GM19324 (cell line): ENCODE measurements around the gene IL12RB1.
"Not testable (repeated sequence)": the region's sequence is repeated elsewhere in the genome, so short reads cannot be mapped to it uniquely, and the experiment has no call there.

Experiments used
- ATAC-seq: cut with Tn5 transposase; IDR thresholded peaks from one replicate; pipeline ENCODE4 v1.9.1; 2021; ENCODE audit warnings: mild to moderate bottlenecking, moderate library complexity; ENCODE audit not compliant: unreplicated experiment, low FRiP score

Gene IL12RB1

GRCh38 chr19:18113827-18114226 is 27.1 kb upstream of the IL12RB1 start:
- ATAC-seq, result no peak

DNA sequence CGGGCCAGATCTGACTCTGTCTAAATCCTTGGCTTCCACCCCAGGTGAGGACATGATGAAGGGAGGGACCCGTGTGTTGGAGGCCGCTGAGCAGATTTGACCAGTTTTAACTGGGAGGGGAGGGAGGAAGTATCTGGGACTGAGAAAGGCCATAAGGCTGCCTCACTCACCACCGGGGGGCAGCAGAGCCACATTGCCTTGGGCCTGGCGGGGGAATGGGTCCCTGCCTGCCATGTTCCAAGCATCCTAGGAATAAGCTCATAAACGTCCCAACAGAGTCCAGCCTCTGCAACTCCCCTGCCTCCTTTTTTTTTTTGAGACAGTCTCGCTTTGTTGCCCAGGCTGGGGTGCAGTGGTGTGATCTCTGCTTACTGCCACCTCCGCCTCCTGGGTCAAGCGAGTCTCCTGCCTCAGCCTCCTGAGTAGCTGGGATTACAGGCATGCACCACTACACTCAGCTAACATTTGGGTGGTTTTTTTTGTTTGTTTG is 26.3 kb upstream of the IL12RB1 start:
- no peak for ATAC-seq

GRCh38 chr19:18110609-18111232 is 24.0 kb upstream of the IL12RB1 start:
- no peak for ATAC-seq

GRCh38 chr19:18109733-18110608 is 23.2 kb upstream of the IL12RB1 start:
- peak; percentile 45 for ATAC-seq

DNA sequence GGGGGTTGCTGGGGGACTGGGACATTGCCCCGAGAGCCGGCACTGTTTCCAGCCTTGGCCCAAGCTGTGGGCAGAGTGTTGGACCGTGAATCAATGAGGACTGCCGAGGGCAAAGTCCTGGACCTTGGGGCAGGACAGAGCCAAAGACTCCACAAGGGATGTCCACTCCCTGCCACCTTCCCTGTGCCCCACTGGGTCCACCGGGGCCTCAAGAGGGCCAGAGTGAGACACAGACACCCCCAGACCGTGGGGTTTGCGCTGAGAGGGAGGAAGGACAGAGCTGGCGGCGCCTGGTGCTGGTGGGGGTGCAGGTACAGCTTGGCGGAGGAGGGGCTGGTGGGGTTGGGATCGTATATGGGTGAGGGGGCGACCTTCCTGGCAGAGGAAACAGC is 22.6 kb upstream of the IL12RB1 start:
- peak; percentile 3 for ATAC-seq

- no peak for ATAC-seq
Measured at GRCh38 chr19:18108897-18109296, 22.2 kb upstream of the IL12RB1 start.

DNA sequence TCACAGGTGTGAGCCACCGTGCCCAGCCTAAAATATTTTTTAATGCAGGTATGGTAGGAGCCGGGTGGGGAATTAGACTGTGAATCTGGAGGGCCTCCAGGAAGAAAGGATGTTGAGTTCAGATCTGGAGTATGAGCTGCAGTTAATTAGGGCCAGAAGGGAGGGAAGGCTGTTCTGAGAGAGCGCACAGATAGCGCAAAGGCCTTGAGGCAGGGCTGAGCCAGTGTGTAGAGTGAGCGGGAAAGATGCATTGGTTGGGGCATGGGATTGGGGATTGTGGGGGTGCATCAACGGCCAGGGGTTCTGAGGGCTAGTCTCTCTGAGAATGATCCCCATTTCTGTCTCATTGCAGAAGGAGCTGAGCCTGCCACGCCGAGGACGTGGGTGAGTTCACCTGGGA is 20.5 kb upstream of the IL12RB1 start:
- ATAC-seq, result no peak

DNA sequence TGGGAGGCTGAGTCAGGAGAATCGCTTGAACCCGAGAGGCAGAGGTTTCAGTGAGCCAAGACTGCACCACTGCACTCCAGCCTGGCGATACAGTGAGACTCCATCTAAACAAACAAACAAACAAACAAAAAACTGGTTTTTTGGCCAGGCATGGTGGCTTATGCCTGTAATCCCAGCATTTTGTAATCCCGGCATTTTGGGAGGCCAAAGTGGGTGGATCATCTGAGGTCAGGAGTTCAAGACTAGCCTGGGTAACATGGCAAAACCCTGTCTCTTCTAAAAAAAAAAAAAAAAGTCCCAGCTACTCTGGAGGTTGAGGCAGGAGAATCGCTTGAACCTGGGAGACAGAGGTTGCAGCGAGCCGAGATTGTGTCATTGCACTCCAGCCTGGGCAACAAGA is 18.5 kb upstream of the IL12RB1 start:
- not testable (repeated sequence) for ATAC-seq

DNA sequence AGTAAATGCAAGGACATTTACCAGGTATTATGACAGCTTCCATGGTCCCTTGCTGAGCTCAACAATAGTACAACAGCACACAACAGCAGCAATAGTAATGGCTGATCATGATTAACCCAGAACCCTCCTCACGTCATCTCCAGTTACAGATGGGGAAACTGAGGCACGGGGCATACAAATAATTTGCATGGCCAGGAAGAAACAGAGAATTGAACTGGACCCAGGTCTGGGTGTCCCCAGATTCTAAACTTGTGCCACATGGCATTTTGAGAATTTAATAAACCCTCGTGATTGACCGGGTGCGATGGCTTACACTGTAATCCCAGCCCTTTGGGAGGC is 18.0 kb upstream of the IL12RB1 start:
- no peak for ATAC-seq

GRCh38 chr19:18102916-18103542 is 16.3 kb upstream of the IL12RB1 start:
- no peak for ATAC-seq

- no peak for ATAC-seq
Measured at GRCh38 chr19:18101268-18101667, 14.5 kb upstream of the IL12RB1 start.

DNA sequence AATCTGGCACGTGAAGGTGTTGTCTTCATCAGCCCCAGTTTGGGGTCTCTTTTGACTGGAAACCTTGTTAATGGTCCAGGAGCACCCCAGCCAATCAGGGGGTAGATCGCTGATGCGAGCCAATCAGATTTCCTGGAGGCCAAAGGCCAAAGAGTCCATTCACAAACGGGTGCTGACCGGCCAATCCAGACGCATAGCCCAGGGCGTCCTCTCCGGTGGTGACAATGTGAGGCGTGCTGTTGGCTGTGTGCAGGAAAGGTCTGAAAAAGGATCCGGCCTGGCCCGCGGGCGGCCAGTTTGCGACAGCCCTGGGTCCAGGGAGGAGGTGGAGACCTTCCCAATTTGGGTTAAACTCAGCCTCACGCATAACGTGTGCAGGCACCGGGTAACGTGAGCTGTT is 14.0 kb upstream of the IL12RB1 start:
- no peak for ATAC-seq

GRCh38 chr19:18099623-18099995 is 12.9 kb upstream of the IL12RB1 start:
- no peak for ATAC-seq

DNA sequence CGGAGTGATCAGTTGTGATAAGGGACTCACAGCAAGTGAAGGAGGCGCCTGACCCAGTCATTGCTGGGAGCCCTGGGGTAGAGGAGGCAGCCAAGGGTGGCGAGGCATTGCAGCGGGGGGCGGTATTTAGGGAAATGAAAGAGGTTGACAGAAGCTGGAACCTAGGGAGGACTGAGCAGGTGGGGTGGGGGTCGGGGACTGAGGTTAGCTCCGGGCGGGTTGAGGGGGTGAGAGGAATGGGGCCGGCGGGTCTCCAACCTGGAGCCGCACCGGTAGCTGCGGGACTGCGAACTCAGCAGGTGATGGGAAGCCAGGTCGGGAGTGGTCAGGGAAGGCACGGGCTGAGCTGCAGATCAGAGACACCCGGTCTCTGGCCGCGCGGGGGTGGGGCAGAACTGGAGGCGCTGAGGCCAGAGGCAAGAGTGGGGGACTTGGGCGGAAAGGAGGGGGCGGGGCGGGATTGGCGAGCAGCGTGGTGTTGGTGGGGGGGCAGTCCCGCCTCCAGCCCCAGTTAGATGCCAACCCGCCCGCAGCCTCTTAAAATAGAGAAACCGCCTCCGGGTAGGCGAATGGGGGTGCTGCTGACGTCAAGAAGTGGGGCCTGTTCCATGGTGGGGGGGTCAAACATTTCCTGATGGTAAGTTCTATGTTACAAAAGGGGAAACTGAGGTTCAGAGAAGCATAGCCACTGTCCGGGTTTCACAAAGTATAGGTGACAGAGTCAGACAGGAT is 12.3 kb upstream of the IL12RB1 start:
- ATAC-seq, result peak; percentile 37

DNA sequence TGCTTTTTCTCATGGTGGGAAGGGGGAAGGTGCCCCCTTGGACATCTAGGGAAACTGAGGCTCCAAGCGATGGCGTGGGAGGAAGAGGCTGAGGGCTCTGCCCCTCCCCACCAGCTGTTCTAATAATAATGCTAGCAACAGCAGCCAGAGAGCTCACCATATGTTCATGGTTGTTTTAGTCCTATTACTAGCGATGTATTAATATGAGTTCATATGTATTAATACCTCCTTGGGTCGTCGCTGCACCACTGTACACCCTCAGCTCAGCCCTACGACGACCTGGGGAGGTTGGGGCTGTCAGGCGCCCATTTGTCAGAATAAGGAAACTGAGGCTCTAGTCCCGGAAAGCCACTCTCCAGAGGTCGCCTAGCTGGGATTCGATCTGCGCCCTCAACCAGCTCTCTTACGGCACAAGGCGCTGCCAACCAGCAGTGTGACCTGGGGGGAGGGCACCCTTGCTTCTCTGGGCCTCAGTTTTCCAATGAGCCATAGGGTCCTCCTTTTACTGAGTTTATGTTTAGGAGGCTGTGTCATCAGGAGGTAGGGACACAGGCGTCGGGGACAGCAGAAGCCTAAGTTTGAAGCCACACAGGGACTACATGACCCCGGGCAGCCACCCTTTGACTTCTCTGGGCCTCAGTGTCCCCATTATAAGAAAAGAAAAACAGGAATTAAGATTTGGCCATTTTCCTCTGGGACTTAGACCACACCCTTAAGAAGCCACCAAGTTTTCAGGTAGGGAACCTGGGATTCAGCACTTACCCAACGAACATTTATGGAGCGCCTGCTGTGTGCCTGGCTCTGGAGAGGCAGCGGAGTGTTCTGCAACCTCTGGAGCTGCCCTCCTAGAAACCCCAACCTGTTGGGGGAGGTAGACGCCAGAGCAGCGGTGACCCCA is 11.5 kb upstream of the IL12RB1 start:
- ATAC-seq, result peak; percentile 7

GRCh38 chr19:18097217-18097992 is 10.7 kb upstream of the IL12RB1 start, which contains the start of gene MAST3:
TSS of gene MAST3 (plus strand) at chr19:18097778. CDS start at chr19:18097793, 15 bp downstream.
- peak; percentile 63 for ATAC-seq

GRCh38 chr19:18096258-18096657 is 9.5 kb upstream of the IL12RB1 start:
- ATAC-seq, result no peak

GRCh38 chr19:18093439-18094161 is 6.9 kb upstream of the IL12RB1 start:
- no peak for ATAC-seq
